Cardiac muscle cell (in vitro differentiated cells and primary cell): ENCODE measurements around the gene MACROD1. TPM values are rescaled to one million over a fixed set of nuclear protein-coding genes. Genes with fewer than 3 reads are reported as not detected.
A peak's percentile ranks its signal among the peaks of the same experiment; 100 is the strongest.

Experiments
- DNase-seq, 2 donors: peaks; one replicate each; pipeline versions ENCODE4 v3.0.0 to v3.0.0-alpha.2; 2010 to 2017; ENCODE audit warnings: low read depth in 1 of 2, low spot score in 1 of 2
- H3K27ac ChIP-seq: fragments of 200-600 bp; sonication (generic); 2 replicates; pipeline ENCODE4 v1.5.1; 2016
- H3K27me3 ChIP-seq: fragments of 200-600 bp; sonication (generic); 2 replicates; pipeline ENCODE4 v1.6.0; 2016; ENCODE audit warnings: control low read depth
- H3K36me3 ChIP-seq: fragments of 200-600 bp; sonication (generic); 2 replicates; pipeline ENCODE4 v1.5.1; 2016; ENCODE audit warnings: control low read depth
- H3K4me1 ChIP-seq: fragments of 200-600 bp; sonication (generic); 2 replicates; pipeline ENCODE4 v1.8.1; 2017; ENCODE audit warnings: low read depth, mild to moderate bottlenecking, mixed run types
- H3K4me3 ChIP-seq: fragments of 200-600 bp; sonication (generic); 2 replicates; pipeline ENCODE4 v1.5.1; 2016; ENCODE audit warnings: mild to moderate bottlenecking
- H3K9me3 ChIP-seq: fragments of 200-600 bp; sonication (generic); 2 replicates; pipeline ENCODE4 v1.5.1; 2017; ENCODE audit warnings: low read depth, mild to moderate bottlenecking, control low read depth
- polyA plus RNA-seq: library from polyadenylated mRNA; unstranded; fragments of >200 nt; fragmentation: Nextera tagmentation; extraction: Ambion mirVana; gene quantifications from 2 replicates; pipeline ENCODE4 v1.2.1, GENCODE V29; 2016
- total RNA-seq: library from RNA; depleted of rRNA; stranded (reverse); fragments of >200 nt; gene quantifications from 2 replicates; pipeline ENCODE4 v1.2.3, GENCODE V29; 2016
- TF ChIP-seq, protein P1 (sequence below): IDR thresholded peaks from 2 replicates; pipeline ENCODE4 v1.5.1; 2012; ENCODE audit warnings: low read depth, mild to moderate bottlenecking, low read length

MACROD1 gene
- total and polyA plus RNA-seq, 2 experiments from 2014 or later: 134 to 156 TPM

- Histone ChIP-seq H3K4me1 (peaks cover 45% of the 10 kb centered on the region), H3K36me3 (no peaks in the 10 kb centered on the region), H3K27ac (peak overlapping the region; percentile 23), H3K27me3 (no peaks in the 10 kb centered on the region), H3K4me3 (no peak overlapping the region), H3K9me3 (no peaks in the 10 kb centered on the region)
- TF ChIP-seq, protein P1, sequence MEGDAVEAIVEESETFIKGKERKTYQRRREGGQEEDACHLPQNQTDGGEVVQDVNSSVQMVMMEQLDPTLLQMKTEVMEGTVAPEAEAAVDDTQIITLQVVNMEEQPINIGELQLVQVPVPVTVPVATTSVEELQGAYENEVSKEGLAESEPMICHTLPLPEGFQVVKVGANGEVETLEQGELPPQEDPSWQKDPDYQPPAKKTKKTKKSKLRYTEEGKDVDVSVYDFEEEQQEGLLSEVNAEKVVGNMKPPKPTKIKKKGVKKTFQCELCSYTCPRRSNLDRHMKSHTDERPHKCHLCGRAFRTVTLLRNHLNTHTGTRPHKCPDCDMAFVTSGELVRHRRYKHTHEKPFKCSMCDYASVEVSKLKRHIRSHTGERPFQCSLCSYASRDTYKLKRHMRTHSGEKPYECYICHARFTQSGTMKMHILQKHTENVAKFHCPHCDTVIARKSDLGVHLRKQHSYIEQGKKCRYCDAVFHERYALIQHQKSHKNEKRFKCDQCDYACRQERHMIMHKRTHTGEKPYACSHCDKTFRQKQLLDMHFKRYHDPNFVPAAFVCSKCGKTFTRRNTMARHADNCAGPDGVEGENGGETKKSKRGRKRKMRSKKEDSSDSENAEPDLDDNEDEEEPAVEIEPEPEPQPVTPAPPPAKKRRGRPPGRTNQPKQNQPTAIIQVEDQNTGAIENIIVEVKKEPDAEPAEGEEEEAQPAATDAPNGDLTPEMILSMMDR: no peak
- DNase-seq: no peak
Observed at GRCh38 chr11:64076758-64077157, 89.2 kb downstream of the MACROD1 start.

DNA sequence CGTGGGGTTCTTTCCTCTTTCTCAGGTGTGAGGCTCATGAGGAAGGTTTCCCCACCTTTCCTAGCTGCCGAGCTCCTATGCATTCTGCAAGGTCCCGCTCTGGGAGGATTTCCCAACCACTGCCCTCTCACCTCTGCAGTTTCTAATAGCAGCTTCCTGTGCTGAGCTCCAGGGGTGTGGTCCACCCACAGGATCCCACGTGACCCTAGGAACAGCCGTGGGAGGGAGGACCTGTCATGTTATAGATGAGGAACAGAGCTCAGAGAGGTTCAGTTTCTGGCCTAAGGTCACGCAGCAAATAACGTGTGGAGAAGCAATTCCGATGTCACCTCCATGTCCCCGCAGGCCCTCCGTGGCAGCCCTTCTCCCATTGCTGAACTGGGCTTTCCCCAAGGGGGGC is 91.7 kb downstream of the MACROD1 start:
- TF ChIP-seq, protein P1: no peak
- DNase-seq: peak in 1 of 2 donors; percentile 38
- no peak overlapping the region for H3K27ac ChIP-seq
- H3K4me1 ChIP-seq: peaks cover 55% of the 10 kb centered on the region
- H3K27me3 ChIP-seq: no peaks in the 10 kb centered on the region
- no peaks in the 10 kb centered on the region for H3K9me3 ChIP-seq
- H3K4me3 ChIP-seq: no peak overlapping the region
- no peaks in the 10 kb centered on the region for H3K36me3 ChIP-seq

- H3K27me3 ChIP-seq: no peaks in the 10 kb centered on the region
- no peaks in the 10 kb centered on the region for H3K9me3 ChIP-seq
- no peak overlapping the region for H3K27ac ChIP-seq
- H3K4me3 ChIP-seq: no peak overlapping the region
- no peak for DNase-seq
- TF ChIP-seq, protein P1: no peak
- H3K4me1 ChIP-seq: peaks cover 55% of the 10 kb centered on the region
- H3K36me3 ChIP-seq: no peaks in the 10 kb centered on the region
Observed at GRCh38 chr11:64073542-64073941, 92.4 kb downstream of the MACROD1 start.

GRCh38 chr11:64072871-64073270 is 93.0 kb downstream of the MACROD1 start:
- Histone ChIP-seq H3K36me3 (no peaks in the 10 kb centered on the region), H3K27me3 (no peaks in the 10 kb centered on the region), H3K4me3 (no peak overlapping the region), H3K4me1 (peaks cover 49% of the 10 kb centered on the region), H3K27ac (no peak overlapping the region), H3K9me3 (no peaks in the 10 kb centered on the region)
- no peak for DNase-seq
- TF ChIP-seq, protein P1: no peak

DNA sequence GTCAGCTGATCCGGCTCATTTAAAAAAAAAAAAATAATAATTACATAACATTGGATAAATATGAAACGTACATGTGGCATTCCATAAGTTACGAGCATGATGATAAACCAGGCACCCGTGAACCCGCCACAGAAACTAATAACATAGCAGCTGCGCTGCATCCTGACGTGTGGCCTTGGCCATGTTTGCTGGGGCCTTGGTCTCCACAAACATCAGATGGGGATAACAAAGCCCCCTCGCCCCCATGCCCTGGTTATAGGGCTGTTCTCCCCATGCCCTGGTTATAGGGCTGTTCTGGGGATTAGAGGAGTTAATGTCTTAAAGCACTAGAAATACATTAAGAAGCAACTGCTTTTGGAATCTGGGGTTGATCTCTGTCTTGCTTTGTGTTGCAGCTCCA is 93.5 kb downstream of the MACROD1 start:
- DNase-seq: no peak
- H3K27me3 ChIP-seq: no peaks in the 10 kb centered on the region
- H3K4me1 ChIP-seq: peaks cover 48% of the 10 kb centered on the region
- H3K36me3 ChIP-seq: no peaks in the 10 kb centered on the region
- no peaks in the 10 kb centered on the region for H3K9me3 ChIP-seq
- TF ChIP-seq, protein P1: no peak
- no peak overlapping the region for H3K27ac ChIP-seq
- H3K4me3 ChIP-seq: no peak overlapping the region

DNA sequence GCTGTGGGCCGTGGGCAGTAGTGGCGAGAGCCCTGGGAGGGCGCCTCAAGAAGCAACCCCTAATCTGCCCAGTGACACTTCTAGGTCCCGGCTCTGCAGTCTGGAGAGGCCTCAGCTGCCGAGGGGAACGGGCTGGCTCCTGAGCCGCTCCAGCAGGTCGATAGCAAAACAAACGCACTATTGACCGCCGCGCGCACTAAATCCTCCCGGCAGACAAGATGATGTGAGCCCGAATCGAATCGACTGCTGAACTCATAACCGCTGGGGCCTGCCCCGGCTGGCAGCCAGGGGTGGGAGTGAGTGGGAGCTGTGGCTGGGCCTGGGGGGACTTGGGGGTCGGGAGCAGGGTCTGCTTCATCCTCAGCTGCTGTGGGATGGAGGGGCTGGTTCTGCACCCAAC is 94.1 kb downstream of the MACROD1 start:
- no peak for DNase-seq
- no peak overlapping the region for H3K27ac ChIP-seq
- peaks cover 45% of the 10 kb centered on the region for H3K4me1 ChIP-seq
- no peaks in the 10 kb centered on the region for H3K27me3 ChIP-seq
- H3K9me3 ChIP-seq: no peaks in the 10 kb centered on the region
- TF ChIP-seq, protein P1: no peak
- H3K4me3 ChIP-seq: no peak overlapping the region
- no peaks in the 10 kb centered on the region for H3K36me3 ChIP-seq
